Liver (tissue), 9 donors: Measurements from ENCODE around the gene ARID5B. TPM values are rescaled to one million over a fixed set of nuclear protein-coding genes. Genes with fewer than 3 reads are reported as not detected.

Experiments
- DNase-seq: peaks from one replicate; pipeline ENCODE4 v3.0.0-alpha.2; 2017; ENCODE audit warnings: low spot score
- H3K27ac ChIP-seq, 2 donors: one replicate each; pipeline ENCODE4 v1.7.0; 2013; ENCODE audit warnings: inconsistent platforms in 2 of 2, low read length in 2 of 2, control low read depth in 1 of 2, low read depth in 1 of 2, mild to moderate bottlenecking in 1 of 2
- H3K27me3 ChIP-seq, 4 donors: one replicate each; pipeline versions ENCODE4 v1.6.1 to v1.7.0; 2013; ENCODE audit warnings: low read length in 3 of 4, inconsistent platforms in 1 of 4, mild to moderate bottlenecking in 1 of 4, moderate library complexity in 1 of 4; ENCODE audit not compliant: control insufficient read depth in 4 of 4, insufficient read depth in 4 of 4
- H3K36me3 ChIP-seq, 4 donors: one replicate each; pipeline versions ENCODE4 v1.6.1 to v1.7.0; 2013; ENCODE audit warnings: low read length in 3 of 4, mild to moderate bottlenecking in 3 of 4, low read depth in 1 of 4, moderate library complexity in 1 of 4; ENCODE audit not compliant: control insufficient read depth in 4 of 4, insufficient read depth in 3 of 4
- H3K4me1 ChIP-seq, 4 donors: one replicate each; pipeline versions ENCODE4 v1.6.1 to v1.7.0; 2013; ENCODE audit warnings: low read length in 3 of 4, mild to moderate bottlenecking in 3 of 4, moderate library complexity in 1 of 4; ENCODE audit not compliant: control insufficient read depth in 4 of 4, insufficient read depth in 4 of 4
- H3K4me3 ChIP-seq, 3 donors: one replicate each; pipeline versions ENCODE4 v1.6.1 to v1.7.0; 2013; ENCODE audit warnings: low read length in 3 of 3, control low read depth in 1 of 3, low read depth in 1 of 3, mild to moderate bottlenecking in 1 of 3
- H3K9ac ChIP-seq, 2 donors: one replicate each; pipeline ENCODE4 v1.7.0; 2013; ENCODE audit warnings: low read length in 2 of 2, mild to moderate bottlenecking in 2 of 2, moderate library complexity in 2 of 2, control low read depth in 1 of 2, low read depth in 1 of 2
- H3K9me3 ChIP-seq, 4 donors: one replicate each; pipeline versions ENCODE4 v1.6.1 to v1.7.0; 2013; ENCODE audit warnings: low read length in 3 of 4; ENCODE audit not compliant: control insufficient read depth in 4 of 4
- CTCF ChIP-seq: fragments of 150-350 bp; IDR thresholded peaks from 2 replicates; pipeline ENCODE4 v1.5.1; 2017; ENCODE audit warnings: improper control_type of control experiment, low read depth, low read length; ENCODE audit not compliant: missing input control
- EGR1 ChIP-seq, 2 donors: IDR thresholded peaks; 2 replicates each; pipeline ENCODE4 v1.6.1; 2016 to 2018; ENCODE audit warnings: antibody characterized with exemption in 2 of 2, low read depth in 2 of 2
- FOXA1 ChIP-seq: IDR thresholded peaks from 2 replicates; pipeline ENCODE4 v1.6.1; 2016; ENCODE audit warnings: antibody characterized with exemption
- FOXA2 ChIP-seq: IDR thresholded peaks from 2 replicates; pipeline ENCODE4 v1.6.1; 2016; ENCODE audit warnings: antibody characterized with exemption
- GABPA ChIP-seq, 2 donors: IDR thresholded peaks in 1 of 2; conservative IDR thresholded peaks in 1 of 2; 2 replicates each; pipeline ENCODE4 v1.6.1; 2016; ENCODE audit warnings: antibody characterized with exemption in 2 of 2, mild to moderate bottlenecking in 1 of 2, moderate library complexity in 1 of 2
- HNF4A ChIP-seq, 2 donors: conservative IDR thresholded peaks; 2 replicates each; pipeline ENCODE4 v1.6.1; 2016; ENCODE audit warnings: antibody characterized with exemption in 2 of 2, mild to moderate bottlenecking in 2 of 2
- HNF4G ChIP-seq: IDR thresholded peaks from 2 replicates; pipeline ENCODE4 v1.6.1; 2016; ENCODE audit warnings: antibody characterized with exemption
- JUND ChIP-seq, 2 donors: IDR thresholded peaks; 2 replicates each; pipeline ENCODE4 v1.6.1; 2016; ENCODE audit warnings: antibody characterized with exemption in 2 of 2
- MAX ChIP-seq: IDR thresholded peaks from 2 replicates; pipeline ENCODE4 v1.6.1; 2016; ENCODE audit warnings: antibody characterized with exemption
- NR2F2 ChIP-seq: IDR thresholded peaks from 2 replicates; pipeline ENCODE4 v1.6.1; 2016; ENCODE audit warnings: antibody characterized with exemption
- RAD21 ChIP-seq, 2 donors: IDR thresholded peaks; 2 replicates each; pipeline ENCODE4 v1.6.1; 2016; ENCODE audit warnings: antibody characterized with exemption in 2 of 2, mild to moderate bottlenecking in 2 of 2
- RXRA ChIP-seq, 2 donors: IDR thresholded peaks; 2 replicates each; pipeline ENCODE4 v1.6.1; 2017 to 2018; ENCODE audit warnings: antibody characterized with exemption in 2 of 2, mild to moderate bottlenecking in 1 of 2
- SP1 ChIP-seq: IDR thresholded peaks from 2 replicates; pipeline ENCODE4 v1.6.1; 2018; ENCODE audit warnings: antibody characterized with exemption, mild to moderate bottlenecking
- TAF1 ChIP-seq: conservative IDR thresholded peaks from 2 replicates; pipeline ENCODE4 v1.6.1; 2016; ENCODE audit warnings: antibody characterized with exemption, mild to moderate bottlenecking
- YY1 ChIP-seq: IDR thresholded peaks from 2 replicates; pipeline ENCODE4 v1.6.1; 2016; ENCODE audit warnings: antibody characterized with exemption, mild to moderate bottlenecking
- ZBTB33 ChIP-seq: IDR thresholded peaks from 2 replicates; pipeline ENCODE4 v1.6.1; 2016; ENCODE audit warnings: antibody characterized with exemption
- WGBS: extraction: QIAGEN DNeasy Blood & Tissue Kit; methylation state at CpG from one replicate; pipeline ENCODE4 v1.1.7; 2013; 5-methylcytosine and 5-hydroxymethylcytosine counted together
- polyA plus RNA-seq, 2 donors: library from polyadenylated mRNA; stranded (reverse) in 1 of 2; unstranded in 1 of 2; fragments of 200-250 nt in 1 of 2; fragments of >200 nt in 1 of 2; fragmentation: Nextera tagmentation in 1 of 2; extraction: Ambion mirVana in 1 of 2; gene quantifications; one replicate each; pipeline versions ENCODE4 v1.2.1 to v1.2.3, GENCODE V29; 2013 to 2015
- total RNA-seq, 2 donors: library from RNA; depleted of rRNA; stranded (reverse); fragments of >200 nt; gene quantifications; one replicate each; pipeline ENCODE4 v1.2.3, GENCODE V29; 2014
- TF ChIP-seq, protein P1 (sequence below): IDR thresholded peaks from 2 replicates; pipeline ENCODE4 v1.6.1; 2016; ENCODE audit warnings: antibody characterized with exemption
- TF ChIP-seq, protein P2 (sequence below): IDR thresholded peaks from 2 replicates; pipeline ENCODE4 v1.6.1; 2016; ENCODE audit warnings: antibody characterized with exemption, mild to moderate bottlenecking
- donor health status: healthy.
- donor health status: healthy.
- donor health status: healthy.
- donor health status: healthy.
- donor health status: healthy.

Gene ARID5B
- total and polyA plus RNA-seq, 4 donors = 1.3 to 6.4 (median 5.2) TPM

DNA sequence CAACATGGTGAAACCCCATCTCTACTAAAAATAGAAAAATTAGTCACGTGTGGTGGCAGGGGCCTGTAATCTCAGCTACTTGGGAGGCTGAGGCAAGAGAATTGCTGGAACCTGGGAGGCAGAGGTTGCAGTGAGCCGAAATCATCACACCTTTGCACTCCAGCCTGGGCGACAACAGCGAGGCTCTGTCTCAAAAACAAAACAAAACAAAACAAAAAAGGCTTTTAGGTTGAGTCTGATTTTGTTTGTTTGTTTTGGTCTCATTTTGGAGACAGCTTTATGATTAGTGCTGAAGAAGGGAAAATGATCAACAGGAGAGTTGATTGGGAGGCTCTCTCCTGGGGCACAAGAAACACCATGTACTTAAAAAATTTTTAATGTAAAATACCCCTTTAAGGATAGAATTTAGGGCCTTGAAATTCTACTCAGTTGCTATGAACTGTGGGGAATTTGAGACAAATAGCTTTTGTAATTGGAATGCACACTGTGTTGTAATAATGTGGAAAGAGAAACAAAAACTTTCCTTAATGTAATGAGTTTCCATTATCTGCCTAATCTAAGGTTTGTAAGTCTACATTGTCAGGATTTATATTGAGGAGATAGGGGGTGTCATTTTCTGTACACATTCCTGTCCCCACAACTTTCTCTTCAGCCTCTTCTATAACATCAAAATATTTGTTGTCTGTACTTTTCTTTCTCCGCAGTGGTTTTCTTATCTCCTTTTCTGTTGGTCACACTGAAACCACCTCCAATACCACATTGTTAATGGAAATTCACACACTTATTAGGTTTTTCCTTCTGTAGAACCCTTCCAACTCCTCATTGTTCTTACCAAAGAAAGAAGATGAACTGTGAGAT, 41.3 kb downstream of the ARID5B start:
- peak overlapping the region; percentile 24 to 64 for H3K9ac ChIP-seq
- peak overlapping the region in 2 of 3 donors; percentile 21 to 47 for H3K4me3 ChIP-seq
- DNase-seq = no peak
- peak overlapping the region; percentile 78 to 80 for H3K27ac ChIP-seq
- peaks cover 0 to 10% (median 4%) of the 10 kb centered on the region in 4 donors for H3K4me1 ChIP-seq
- H3K9me3 ChIP-seq = no peaks in the 10 kb centered on the region
- no peaks in the 10 kb centered on the region for H3K27me3 ChIP-seq
- H3K36me3 ChIP-seq = peaks cover 0 to 6% (median 0%) of the 10 kb centered on the region in 4 donors
- TF ChIP-seq NR2F2 (no peak), TAF1 (no peak), FOXA2 (no peak), SP1 (peak; percentile 39), MAX (no peak), JUND (IDR thresholded peaks at IDR 0.05) (no peak), ZBTB33 (peak; percentile 28), YY1 (no peak), EGR1 (IDR thresholded peaks at IDR 0.05; ENCODE audit: low read depth in 2 of 2) (peak in 1 of 2 donors; percentile 47), RAD21 (IDR thresholded peaks at IDR 0.05) (peak in 1 of 2 donors; percentile 47), GABPA (IDR thresholded peaks at IDR 0.05 in 1 of 2, conservative IDR thresholded peaks at IDR 0.05 in 1 of 2) (no peak), RXRA (IDR thresholded peaks at IDR 0.05) (peak in 1 of 2 donors; percentile 14), HNF4G (peak; percentile 14), FOXA1 (no peak), HNF4A (conservative IDR thresholded peaks at IDR 0.05) (peak in 1 of 2 donors; percentile 33), CTCF (no peak)
- TF ChIP-seq, protein P1, sequence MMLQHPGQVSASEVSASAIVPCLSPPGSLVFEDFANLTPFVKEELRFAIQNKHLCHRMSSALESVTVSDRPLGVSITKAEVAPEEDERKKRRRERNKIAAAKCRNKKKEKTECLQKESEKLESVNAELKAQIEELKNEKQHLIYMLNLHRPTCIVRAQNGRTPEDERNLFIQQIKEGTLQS = no peak
- TF ChIP-seq, protein P2, sequence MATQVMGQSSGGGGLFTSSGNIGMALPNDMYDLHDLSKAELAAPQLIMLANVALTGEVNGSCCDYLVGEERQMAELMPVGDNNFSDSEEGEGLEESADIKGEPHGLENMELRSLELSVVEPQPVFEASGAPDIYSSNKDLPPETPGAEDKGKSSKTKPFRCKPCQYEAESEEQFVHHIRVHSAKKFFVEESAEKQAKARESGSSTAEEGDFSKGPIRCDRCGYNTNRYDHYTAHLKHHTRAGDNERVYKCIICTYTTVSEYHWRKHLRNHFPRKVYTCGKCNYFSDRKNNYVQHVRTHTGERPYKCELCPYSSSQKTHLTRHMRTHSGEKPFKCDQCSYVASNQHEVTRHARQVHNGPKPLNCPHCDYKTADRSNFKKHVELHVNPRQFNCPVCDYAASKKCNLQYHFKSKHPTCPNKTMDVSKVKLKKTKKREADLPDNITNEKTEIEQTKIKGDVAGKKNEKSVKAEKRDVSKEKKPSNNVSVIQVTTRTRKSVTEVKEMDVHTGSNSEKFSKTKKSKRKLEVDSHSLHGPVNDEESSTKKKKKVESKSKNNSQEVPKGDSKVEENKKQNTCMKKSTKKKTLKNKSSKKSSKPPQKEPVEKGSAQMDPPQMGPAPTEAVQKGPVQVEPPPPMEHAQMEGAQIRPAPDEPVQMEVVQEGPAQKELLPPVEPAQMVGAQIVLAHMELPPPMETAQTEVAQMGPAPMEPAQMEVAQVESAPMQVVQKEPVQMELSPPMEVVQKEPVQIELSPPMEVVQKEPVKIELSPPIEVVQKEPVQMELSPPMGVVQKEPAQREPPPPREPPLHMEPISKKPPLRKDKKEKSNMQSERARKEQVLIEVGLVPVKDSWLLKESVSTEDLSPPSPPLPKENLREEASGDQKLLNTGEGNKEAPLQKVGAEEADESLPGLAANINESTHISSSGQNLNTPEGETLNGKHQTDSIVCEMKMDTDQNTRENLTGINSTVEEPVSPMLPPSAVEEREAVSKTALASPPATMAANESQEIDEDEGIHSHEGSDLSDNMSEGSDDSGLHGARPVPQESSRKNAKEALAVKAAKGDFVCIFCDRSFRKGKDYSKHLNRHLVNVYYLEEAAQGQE = no peak
- WGBS = 68% methylated on average over 5 of the region's 5 CpGs
